Hematopoietic multipotent progenitor cell treated with erythropoietin and hydrocortisone succinate and interleukin-3 and kit ligand, for 6 days (in vitro differentiated cells): ENCODE results near the gene FAM20B.
A peak's percentile ranks its signal among the peaks of the same experiment; 100 is the strongest.
"Not testable (repeated sequence)": the region's sequence is repeated elsewhere in the genome, so short reads cannot be mapped to it uniquely, and the experiment has no call there.

Source experiments
- DNase-seq: peaks from one replicate; pipeline ENCODE4 v3.0.0-alpha.2; 2015

Gene FAM20B, protein sequence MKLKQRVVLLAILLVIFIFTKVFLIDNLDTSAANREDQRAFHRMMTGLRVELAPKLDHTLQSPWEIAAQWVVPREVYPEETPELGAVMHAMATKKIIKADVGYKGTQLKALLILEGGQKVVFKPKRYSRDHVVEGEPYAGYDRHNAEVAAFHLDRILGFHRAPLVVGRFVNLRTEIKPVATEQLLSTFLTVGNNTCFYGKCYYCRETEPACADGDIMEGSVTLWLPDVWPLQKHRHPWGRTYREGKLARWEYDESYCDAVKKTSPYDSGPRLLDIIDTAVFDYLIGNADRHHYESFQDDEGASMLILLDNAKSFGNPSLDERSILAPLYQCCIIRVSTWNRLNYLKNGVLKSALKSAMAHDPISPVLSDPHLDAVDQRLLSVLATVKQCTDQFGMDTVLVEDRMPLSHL

DNA sequence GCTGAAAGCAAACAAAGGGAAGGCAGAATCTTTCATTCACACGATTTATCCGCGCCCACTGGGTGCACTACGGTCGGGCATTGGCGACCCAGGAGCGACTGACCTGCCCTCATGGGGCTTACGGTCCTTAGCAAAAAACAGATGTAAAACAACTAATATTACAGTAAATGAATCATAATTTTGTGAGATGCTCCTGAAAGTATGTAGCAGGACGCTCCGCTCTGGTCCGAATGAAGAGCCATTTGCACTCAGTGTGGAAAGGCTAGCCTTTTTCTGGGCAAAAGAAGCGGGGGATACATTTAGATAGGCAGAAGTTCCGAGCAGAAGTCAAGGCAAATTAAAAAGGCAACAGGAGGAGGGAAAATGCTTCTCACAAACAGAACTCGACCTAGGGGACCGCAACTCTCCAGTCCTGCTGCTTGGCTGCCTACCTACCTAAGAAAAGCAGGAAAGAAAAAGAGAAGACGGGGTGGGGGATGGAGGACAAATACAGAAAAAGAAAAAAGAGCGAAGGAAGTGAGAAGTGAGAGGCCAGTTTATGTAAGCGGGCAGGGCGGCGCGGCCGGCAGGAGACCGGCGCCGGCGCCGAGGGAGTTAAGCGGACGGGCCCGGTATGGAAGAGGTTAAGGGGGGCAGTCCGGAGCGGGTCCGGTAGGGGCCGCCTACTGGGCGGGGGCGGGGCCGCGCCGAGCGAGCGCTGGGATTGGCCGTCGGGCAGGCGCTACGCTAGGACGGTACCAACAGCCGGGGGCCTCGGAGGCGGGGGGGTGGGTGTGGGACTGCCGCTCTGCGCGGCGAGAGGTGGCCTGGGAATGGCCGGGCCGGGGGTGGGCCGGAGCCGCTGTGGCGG, at the start of gene FAM20B:
FAM20B (plus strand) TSS at position 770 of the 850 bp plus-strand sequence. CDS start 17,954 bp downstream, outside the sequence.
- DNase-seq: peak; percentile 96

DNA sequence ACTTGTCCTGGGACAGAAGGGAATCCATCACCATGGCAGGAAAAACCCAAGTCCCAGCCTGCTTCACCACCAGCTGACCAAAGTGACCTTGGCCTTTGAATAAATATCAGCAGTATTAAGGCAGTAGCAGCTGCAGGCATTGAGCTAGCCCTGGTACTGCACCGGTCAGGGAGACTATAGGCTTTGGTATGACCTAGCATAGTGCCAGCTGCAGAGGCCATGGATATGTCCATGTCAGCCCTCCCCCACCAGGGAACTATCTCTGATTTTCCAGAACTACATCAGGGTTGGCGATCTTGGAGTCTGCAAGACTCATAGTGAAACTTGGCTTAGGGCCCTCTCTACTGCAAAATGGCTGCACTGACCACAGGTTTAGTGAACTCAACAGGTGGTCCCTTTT, 49.2 kb upstream of the FAM20B start:
- DNase-seq: no peak

DNA sequence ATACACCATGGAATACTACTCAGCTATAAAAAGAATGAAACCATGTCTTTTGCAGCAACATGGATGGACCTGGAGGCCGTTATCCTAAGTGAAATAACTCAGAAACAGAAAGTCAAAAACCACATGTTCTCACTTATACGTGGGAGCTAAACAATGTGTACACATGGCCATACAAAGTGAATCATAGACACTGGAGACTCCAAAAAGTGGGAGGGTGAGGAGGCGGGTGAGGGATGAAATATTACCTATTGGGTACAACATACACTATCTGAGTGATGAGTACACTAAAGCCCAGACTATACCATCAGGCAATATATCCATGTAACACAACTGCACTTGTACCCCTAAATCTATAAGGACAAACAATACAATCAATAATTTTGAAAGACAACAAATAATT, 39.5 kb upstream of the FAM20B start:
- DNase-seq: no peak

DNA sequence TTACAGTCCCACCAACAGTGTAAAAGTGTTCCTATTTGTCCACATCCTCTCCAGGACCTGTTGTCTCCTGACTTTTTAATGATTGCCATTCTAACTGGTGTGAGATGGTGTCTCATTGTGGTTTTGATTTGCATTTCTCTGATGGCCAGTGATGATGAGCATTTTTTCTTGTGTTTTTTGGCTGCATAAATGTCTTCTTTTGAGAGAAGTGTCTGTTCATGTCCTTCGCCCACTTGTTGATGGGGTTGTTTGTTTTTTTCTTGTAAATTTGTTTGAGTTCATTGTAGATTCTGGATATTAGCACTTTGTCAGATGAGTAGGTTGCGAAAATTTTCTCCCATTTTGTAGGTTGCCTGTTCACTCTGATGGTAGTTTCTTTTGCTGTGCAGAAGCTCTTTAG, 37.5 kb upstream of the FAM20B start:
- DNase-seq: not testable (repeated sequence)

DNA sequence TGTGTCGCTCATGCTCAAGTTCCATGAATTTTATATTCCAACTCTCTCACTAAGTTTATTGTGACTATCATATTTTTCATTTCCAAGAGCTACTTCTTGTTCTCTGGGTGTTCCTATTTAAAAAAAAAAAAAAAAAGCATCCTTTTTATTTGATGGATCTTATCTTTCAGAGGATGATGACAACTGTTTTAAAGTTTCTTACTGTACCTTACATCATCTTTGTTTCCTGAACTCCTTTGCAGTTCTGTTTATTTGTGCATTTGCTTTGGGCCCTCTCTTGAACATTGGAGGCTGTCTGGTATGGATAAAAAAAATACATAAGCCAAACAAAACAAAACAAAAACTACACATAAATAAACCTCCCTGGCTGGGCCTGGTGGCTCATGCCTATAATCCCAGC, 32.1 kb upstream of the FAM20B start:
- no peak for DNase-seq

DNA sequence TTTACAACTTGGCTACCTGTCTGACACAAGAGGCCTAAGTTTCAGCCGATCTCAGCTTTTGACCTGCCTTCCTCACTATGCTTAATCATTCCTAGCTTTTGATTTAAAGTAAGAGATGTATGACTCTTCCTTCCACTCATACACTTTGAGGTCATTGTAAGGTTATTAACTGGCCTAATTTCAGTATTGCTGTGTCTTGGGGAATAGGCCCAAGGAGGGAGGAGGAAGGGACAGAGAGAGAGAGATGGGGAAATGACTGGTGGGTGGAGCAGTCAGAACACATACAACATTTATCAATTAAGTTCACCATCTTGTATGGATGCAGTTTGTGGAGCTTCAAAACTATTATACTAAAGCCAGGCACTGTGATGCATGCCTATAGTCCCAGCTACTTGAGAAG, 28.3 kb upstream of the FAM20B start:
- DNase-seq: no peak

DNA sequence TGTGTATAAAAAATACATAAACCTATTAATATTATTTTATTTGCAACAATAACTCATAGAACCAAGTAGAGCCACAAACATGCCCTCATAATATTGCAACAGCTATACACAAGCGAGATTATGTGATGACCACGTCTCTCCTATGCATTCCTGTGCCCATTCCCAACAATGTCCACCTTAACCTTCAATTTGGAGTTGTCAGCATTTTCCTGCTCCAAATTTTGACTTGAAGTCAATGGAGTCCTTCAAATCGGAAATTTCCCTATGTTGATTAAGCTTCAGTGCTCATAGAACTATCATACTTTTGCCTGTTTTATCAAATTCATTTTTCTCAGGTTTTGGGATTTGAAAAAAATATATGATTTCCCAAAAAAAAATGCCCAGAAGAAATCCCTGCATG, 27.4 kb upstream of the FAM20B start:
- DNase-seq: no peak

DNA sequence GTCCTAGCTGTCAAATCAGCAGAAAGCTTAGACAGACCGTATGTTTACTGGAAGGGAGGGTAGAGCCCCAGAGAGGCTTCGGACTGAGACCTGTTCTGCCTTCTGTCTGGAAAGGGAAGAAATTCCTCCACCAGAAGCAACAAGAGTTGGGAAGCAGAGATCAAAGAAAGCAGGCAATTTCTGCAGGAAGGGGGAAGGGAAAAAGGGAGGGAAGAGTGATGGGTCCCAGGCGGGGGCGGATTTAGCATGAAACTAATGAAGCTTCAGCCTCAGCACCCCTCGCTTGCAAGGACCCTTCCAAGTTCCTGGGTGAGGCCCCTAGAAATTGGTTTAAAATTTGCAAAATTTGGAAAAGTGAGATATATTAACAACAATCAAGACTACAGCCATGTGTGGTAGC, 26.6 kb upstream of the FAM20B start:
- no peak for DNase-seq

DNA sequence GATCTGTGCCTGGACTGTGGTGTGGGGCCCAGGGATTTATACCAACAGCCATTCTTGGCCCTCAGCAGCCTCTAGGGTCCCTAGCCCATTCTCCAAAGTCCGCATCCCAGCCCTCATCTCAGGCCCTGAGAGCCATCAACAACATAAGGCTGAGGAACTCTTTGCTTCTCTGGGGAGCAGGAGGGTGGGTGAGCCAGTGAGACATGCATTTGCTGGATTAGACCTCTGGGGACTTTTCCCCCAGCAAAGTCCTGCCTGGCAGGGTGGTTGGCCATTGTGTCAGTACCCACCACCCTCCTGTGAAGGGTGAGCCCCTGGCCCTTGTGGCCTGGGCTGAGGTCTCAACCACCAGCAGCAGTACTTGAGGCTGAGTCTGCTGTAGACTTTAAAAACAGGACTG, 24.2 kb upstream of the FAM20B start:
- no peak for DNase-seq

DNA sequence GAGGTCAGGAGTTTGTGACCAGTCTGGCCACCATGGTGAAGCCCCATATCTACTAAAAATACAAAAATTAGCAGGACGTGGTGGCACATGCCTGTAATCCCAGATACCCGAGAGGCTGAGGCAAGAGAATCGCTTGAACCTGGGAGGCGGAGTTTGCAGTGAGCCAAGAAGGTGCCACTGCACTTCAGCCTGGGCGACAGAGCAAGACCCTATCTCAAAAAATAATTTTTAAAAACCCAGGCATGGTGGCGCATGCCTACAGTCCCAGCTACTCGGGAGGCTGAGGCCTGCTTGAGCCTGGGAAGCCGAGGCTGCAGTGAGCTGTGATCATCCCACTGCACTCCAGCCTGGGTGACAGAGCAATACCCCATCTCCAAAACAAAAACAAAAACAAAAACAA, 23.6 kb upstream of the FAM20B start:
- not testable (repeated sequence) for DNase-seq

DNA sequence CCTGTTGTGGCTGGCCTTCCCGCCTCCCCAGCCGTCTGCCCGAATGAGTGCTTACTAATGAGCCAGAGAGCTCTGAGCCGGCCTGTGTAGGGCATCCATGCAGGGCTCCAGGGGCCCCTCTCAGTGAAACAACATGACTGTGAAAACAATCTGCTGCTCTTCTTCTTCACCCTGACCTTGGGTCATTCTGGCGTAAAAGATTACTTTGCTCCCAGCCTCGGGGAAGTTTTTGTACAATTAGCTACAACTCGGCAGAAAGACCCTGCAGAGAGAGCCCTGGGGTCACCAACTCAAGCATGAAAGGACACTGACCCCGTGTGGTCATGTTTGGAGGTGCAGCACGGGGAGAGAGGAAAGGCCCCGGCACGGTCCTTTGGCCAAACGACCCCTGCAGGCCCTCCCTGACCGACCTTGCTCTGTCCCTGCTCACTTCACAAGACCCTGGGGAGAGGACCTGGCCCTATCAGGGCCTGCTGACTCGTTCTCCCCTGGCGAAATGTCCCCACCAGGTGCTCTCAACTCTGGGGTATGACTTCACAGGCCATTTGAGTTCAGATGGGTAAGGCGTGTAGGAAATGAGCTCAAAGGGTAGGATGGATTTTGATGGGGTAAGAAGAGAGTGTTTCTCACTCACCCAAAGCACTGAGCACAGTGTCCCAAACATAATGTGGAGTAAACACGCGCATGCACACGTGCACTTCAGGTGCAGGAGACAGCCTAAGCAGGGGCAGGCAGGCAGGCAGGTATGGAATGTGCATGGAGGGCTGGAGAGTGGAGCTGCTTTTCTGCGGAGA, 22.9 kb upstream of the FAM20B start:
- peak; percentile 84 for DNase-seq

DNA sequence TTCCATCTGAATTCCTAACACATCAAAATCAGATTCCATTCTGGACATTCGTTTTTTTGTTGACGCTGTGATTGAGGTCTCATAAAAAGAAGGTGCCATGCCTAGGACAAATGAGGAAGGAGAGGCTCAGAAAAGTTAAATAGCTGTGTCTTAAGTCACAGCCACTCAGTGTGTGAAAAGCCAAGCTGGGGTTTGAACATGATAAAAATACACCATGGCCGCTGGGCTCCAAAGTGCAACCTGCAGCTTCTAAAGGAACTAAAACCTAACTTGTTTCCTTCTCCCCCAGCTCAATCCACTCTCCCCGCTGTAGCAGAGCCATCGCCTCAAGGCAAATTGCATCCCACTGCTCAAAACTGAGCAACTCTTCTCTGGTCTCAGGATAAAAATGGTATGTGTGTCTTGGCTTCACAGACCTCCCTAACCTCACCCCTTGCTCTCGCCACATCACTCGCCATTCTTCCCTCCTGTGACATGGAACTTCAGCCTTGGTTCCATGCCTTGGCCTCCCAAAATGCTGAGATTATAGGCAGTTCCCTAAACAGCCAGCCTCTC, 22.1 kb upstream of the FAM20B start:
- DNase-seq: no peak

DNA sequence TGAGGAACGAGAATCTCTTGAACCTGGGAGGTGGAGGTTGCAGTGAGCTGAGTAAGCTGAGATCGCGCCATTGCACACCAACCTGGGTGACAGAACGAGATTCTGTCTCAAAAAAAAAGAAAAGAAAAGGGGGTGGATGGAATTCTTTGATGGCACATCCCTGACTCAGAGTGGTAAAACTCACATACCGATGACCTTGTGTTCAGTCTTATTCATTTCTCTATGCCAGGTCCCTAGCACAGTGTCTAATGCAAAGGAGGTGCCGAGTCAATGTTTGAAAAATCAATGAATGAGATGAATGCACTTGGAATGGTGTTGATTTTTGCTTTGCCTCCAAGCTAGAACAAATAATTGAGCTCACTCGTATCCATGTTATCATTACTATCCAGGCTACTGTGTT, 18.5 kb upstream of the FAM20B start:
- DNase-seq: no peak

DNA sequence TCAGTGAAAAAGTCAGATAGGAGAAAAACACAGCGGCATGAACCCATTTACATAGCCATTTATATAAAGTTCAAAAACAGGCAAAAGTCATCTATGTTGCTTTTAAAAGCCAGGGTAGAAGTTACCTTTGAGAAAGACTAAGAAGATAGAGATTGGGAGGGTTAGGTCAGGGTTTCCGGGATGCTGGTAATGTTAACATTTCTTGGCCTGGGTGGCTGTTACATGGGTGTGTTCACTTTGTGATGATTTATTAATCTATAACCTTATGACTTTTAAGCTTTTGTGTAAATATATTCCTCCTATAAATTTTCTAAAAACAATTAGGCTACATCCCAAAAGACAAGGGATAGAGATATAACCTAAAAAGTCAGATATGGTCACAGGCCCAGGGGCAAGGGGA, 15.0 kb upstream of the FAM20B start:
- DNase-seq: no peak

DNA sequence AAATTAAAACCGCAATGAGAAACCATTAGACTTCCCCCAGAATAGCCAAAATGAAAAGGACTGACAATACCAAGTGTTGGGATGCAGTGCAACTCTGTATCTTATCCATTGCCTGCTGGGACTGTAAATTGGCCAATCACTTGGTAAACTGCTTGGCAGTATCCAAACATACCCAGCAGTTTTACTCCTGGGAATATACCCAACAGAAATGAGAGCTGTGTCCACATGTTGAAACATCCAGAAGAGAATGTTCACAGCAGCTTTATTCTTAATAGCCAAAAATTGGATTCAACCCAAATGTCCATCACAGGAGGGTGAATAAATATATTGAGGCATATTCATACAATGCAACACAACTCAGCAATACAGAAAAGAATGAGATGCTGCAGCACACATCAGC, 13.7 kb upstream of the FAM20B start:
- DNase-seq: no peak

DNA sequence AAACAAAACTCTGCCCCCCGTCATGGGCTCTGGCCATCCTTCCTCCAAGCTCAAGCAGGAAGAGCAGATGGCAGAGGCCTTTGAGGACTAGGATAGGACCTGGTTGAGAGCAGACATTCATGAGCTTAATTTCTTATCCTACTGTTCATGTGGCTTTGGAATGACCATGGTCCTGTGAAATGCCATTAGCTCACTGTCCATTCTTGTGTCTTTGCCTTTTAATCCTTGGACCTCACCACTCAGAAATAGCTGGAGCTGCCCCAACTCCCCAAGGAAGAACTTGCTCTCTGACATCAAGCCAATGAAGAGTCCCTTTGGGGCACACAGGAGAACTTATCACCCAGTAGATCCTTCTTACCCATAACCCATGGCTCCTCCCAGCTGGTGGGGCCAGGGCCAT, 11.6 kb upstream of the FAM20B start:
- DNase-seq: peak; percentile 46

DNA sequence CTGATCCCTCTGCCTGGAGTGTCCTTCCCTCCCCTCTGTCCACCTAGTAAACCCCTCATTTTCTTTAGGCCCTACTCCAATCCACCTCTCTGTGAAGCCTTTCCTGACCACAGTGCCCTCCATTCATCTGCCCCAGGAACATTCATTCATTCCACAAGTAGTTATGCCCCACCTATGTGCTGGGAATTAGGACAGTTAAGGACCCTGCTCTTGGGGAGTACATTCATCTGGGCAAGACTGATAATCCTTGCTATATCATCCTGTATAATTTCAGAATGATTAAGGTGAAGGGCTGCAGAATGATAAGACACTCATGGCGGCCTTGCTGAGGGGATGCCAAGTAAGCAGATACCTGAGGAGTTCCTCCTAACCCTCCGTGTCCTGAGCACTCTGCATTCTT, 10.3 kb upstream of the FAM20B start:
- peak; percentile 75 for DNase-seq

DNA sequence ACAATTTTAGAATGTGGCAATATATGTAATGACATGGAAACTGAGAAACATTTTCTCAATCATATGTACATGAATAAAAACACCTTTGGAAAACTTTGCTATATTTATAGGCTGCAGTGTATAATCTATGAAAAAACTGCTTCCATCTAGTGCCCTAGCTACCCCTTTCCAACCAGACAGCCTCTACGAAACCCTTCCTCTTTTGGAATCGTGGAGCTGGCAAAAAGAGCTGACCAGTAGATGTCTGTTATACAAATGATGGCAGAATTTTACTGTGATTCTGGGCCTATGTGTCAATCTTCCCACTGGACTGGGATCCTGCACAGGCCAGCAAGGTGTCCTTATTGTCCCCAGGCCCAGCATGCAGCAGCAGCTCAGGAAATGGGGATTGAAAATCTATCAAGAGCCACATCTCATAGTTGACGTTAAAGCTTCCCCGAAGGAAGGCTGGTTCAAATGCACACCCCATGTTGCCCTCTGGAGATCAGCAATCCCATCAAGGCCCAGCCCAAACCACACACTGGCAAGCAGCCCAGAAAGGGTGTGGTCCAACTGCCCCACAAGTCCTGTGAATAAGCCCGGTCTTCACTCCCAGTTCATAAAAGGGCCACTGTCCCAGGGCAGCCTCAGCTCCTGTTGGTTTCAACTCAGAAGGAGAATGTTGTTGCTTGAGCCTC, 8.8 kb upstream of the FAM20B start:
- DNase-seq: peak; percentile 98

DNA sequence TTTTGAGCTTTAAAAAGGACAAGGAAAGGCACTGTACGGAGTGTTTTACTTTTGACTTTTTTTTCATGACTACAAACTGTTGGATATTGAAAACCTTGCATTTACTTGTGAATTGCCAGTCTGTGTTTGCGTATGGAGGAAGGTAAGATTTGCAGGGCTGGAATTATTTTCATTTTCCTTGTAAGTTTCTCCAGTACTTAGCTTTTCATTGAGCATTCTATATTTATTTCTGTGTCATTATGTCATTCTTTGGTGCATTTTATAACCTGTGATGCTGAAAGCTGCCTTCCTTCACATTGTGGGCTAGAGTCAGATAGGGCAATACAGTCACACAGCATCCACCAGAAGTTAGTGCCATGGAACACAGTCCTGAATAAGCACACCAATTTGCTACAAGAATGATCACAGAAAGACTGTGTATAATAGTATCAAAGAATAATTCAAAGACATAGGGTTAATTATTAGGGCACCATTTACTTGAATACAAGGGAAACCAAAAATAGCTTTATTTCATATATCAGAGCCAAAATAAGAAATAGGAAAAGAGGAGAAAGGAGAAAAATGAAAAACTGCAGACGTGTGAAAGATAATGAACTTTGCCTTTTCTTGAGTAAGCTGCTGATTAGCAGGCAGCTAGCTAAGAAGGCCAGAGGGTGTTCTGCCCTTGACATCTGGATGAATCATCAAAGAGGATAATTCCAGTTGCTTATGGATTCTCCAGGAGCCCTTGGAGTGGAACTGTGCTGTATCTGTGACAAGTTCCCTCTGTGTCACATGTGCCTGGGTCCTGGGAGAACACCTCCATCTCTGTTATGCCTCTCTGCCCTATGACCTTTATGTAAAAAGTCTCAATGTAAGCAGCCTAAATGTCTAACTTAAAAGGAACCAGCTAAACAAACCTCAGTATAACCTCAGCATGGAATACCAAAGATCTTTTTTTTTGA, 8.0 kb upstream of the FAM20B start:
- DNase-seq: peak; percentile 48

DNA sequence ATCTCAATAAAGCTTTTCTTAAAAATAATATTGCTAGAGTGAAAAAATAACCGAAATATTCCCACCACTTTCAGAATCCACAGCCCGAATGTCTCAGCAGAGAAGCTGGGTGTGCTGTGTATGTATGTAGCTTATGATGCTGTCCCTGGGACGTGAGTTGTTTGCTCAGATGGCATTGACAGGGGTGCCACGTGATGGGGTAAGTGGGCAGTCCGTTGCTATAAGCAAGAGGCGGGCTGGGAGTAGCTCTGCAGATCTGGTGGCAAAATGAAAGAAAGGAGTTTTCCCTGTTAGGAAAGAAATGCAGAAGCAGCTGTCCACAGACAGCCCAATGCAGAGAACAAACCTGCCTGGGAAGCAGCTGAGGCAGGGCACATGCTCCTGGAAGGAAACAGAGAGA, 3.8 kb upstream of the FAM20B start:
- peak; percentile 74 for DNase-seq

DNA sequence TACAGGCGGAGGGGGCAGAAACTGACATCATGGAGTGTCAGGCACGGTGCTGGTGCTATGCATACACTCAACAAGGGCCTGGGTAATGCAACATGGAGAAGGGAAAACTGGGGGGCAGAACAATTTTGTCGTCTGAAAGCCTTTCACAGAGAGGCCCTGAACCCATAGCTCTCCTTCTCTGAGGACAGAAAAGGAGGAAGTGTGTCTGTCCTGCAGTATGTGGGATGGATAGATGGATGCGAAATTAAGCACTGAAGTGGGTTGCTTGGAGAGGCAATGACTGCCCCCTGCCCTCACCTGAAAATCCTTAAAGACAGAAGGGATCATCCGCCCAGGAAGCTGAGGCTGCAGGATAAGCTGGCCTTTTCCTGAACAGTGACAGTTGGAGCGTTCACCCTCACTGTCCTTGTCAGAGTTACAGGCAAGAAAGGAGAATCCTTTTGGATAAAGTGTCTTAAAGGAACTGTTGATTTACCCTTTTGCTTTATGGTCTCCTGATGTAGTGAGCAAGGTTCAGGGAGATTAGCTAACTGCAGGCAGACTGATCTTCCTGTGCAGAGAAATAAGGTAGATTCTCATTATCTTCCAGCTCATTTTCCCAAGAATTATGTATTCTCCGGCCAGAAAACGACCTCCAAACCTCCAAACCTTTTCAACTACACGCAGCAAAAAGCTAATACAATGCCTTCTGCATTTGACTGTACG, 1.6 kb upstream of the FAM20B start:
- no peak for DNase-seq
